Activated T-cell treated with anti-CD3 and anti-CD28 coated beads, Interleukin-2, amount 50 U/mL, for 4 hours (primary cell): ENCODE data around the gene ATP6V1B1. TPM values are rescaled to one million over a fixed set of nuclear protein-coding genes. Genes with fewer than 3 reads are reported as not detected.

Source experiments
- ATAC-seq, 2 donors: fragments of 200-7000 bp; cut with Tn5 transposase; one replicate each; pipeline ENCODE4 v1.10.0; 2021
- DNase-seq: peaks from one replicate; pipeline ENCODE4 v3.0.0-alpha.2; 2020
- H3K27me3 Mint-ChIP-seq: one replicate; pipeline ENCODE4 v1.8.0; 2021; ENCODE audit warnings: low read depth, mixed read lengths
- H3K36me3 Mint-ChIP-seq: one replicate; pipeline ENCODE4 v1.8.0; 2022; ENCODE audit warnings: mixed read lengths; ENCODE audit not compliant: insufficient read depth
- H3K4me1 Mint-ChIP-seq: one replicate; pipeline ENCODE4 v1.8.0; 2021; ENCODE audit warnings: low read depth, mixed read lengths
- H3K4me3 Mint-ChIP-seq: one replicate; pipeline ENCODE4 v1.8.0; 2021; ENCODE audit warnings: mild to moderate bottlenecking, moderate library complexity, mixed read lengths
- H3K9me3 Mint-ChIP-seq: one replicate; pipeline ENCODE4 v1.8.0; 2021; ENCODE audit warnings: mixed read lengths
- total RNA-seq, 3 donors: library from RNA; stranded (reverse); gene quantifications; one replicate each; pipeline ENCODE4 v1.2.1, GENCODE V29; 2021

Gene ATP6V1B1
- total RNA-seq, 3 donors from 2014 or later, result not detected

DNA sequence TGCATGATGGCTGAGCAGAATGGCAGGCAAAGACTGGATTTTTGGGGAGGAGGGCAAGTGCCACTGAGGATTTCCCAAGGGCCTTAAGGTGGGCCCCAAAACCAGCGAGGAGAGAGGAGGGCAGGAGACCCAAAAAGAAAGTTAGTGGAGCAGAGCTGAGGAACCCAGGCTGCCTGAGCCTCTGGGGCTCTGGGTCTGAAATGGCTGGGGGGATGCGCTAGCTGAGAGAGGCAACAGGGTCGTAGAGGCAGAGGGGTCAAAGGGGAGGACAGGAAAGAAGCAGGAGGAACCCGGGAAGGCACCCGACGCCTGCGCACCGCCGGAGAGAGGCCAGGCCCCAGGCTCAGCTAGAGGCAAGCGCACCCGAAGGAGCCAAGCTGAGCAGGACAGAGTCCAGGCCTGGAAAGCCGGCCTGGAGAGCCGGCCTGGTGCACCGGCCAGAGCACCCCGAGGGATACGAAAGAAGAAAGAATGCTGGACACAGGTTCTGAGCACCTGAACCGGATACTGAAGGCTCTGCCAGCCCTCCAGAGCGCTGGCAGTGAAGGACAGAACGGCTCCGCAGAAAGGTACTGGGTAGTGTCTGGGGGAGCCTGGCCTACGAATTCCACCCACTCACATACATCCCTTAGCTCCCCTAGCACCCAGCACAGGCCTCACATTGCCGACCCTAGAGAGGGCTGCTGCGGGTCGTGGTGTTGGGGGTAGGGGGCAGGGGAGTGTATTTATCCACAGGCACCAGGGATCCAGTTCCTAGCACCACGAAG is 39.5 kb upstream of the ATP6V1B1 start:
- H3K36me3 Mint-ChIP-seq, result no peaks in the 10 kb centered on the region
- H3K9me3 Mint-ChIP-seq, result no peaks in the 10 kb centered on the region
- no peak for DNase-seq
- no peak for ATAC-seq
- H3K27me3 Mint-ChIP-seq, result peaks cover 89% of the 10 kb centered on the region
- H3K4me3 Mint-ChIP-seq, result no peak overlapping the region
- peaks cover 8% of the 10 kb centered on the region for H3K4me1 Mint-ChIP-seq

DNA sequence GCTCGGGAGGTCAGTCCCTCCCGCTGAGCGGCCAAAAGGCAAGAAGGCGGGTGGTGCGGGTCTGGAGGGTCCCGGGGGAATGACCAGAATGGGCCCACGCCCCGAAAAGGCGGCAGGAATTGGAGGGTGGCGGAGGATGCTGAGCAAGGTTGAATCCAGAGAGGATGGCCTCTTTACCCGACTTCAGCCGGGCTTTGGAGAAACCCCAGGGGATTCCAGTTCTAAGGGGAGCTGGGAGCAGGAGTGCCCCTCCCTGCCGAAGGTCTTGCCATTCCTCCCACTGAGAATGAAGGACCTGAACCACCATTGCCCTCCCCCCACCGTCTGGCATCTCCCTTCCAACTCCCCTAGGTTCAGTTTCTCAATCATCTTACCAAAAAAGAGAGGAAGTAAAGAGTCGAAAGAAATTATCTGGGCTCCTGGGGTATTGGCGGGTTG is 38.9 kb upstream of the ATP6V1B1 start:
- DNase-seq, result no peak
- H3K4me1 Mint-ChIP-seq, result peaks cover 11% of the 10 kb centered on the region
- no peak overlapping the region for H3K4me3 Mint-ChIP-seq
- peaks cover 89% of the 10 kb centered on the region for H3K27me3 Mint-ChIP-seq
- no peaks in the 10 kb centered on the region for H3K9me3 Mint-ChIP-seq
- ATAC-seq, result no peak
- no peaks in the 10 kb centered on the region for H3K36me3 Mint-ChIP-seq

GRCh38 chr2:70897203-70897976 is 38.3 kb upstream of the ATP6V1B1 start:
- no peaks in the 10 kb centered on the region for H3K9me3 Mint-ChIP-seq
- peaks cover 89% of the 10 kb centered on the region for H3K27me3 Mint-ChIP-seq
- peak overlapping the region; percentile 43 for H3K4me3 Mint-ChIP-seq
- peaks cover 14% of the 10 kb centered on the region for H3K4me1 Mint-ChIP-seq
- ATAC-seq (no peak), DNase-seq (no peak)
- H3K36me3 Mint-ChIP-seq, result no peaks in the 10 kb centered on the region

DNA sequence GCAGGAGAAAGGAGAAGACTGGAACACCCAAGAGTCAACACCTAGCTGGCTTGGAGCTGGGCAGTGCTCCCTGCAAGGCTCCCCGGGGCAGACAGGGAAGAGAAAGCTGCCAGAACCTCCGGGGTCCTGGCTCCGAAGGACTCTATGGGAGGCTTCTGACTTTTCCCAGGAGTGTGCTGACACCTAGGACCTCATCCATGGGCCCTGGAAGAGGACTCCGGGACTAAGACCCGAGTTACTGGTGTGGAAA is 37.8 kb upstream of the ATP6V1B1 start:
- Mint-ChIP-seq H3K27me3 (peaks cover 90% of the 10 kb centered on the region), H3K36me3 (no peaks in the 10 kb centered on the region), H3K9me3 (no peaks in the 10 kb centered on the region), H3K4me1 (peaks cover 14% of the 10 kb centered on the region), H3K4me3 (peak overlapping the region; percentile 43)
- no peak for DNase-seq
- ATAC-seq, result no peak

- Mint-ChIP-seq H3K4me3 (no peak overlapping the region), H3K9me3 (no peaks in the 10 kb centered on the region), H3K36me3 (no peaks in the 10 kb centered on the region), H3K27me3 (peaks cover 91% of the 10 kb centered on the region), H3K4me1 (peaks cover 14% of the 10 kb centered on the region)
- no peak for ATAC-seq
- no peak for DNase-seq
Observed at GRCh38 chr2:70898363-70899240, 37.1 kb upstream of the ATP6V1B1 start.

DNA sequence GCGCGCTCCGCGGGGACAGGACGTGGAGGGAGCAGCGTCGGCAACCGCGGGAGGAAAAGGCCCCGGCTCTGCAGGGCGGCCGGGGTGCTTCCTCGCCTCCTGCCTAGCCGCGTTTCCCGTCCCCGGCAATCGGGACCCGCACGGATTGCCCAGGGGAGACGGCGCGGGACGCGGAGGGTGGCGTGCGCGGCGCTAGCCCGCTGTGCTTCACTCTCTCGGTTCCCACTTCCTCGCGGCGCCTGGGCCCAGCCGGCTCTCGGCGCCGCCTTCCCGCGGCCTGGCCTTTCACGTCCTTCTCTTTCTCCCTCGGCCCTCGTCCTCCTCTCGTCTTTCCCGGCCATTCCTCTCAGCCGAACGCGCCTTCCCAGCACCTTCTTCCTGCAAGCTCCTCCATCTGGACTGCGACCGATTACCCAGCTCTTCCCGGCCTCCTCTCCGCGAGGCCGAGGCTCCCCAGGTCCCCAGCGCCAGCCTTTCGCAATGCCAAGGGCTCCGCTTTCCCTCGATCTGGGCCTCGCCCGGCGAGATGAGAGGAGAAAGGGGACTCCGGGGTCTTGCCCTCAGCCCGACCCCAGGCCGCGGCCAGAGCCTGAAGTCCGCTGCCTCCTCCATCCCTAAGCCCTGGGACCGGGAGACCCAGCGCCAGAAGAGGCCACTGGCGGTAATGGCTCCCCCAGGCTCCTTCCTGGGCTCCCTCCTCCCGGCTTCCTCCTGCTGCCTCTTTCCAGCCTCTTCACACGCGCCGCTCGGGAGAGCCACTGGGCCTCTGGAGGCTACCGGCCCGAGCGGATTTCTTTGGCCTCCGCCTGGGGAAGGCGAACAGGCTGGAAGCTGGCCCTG is 34.3 kb upstream of the ATP6V1B1 start:
- peaks cover 92% of the 10 kb centered on the region for H3K27me3 Mint-ChIP-seq
- H3K4me3 Mint-ChIP-seq, result peak overlapping the region; percentile 70
- DNase-seq (no peak), ATAC-seq (peak in 1 of 2 donors; percentile 33)
- H3K9me3 Mint-ChIP-seq, result no peaks in the 10 kb centered on the region
- peaks cover 14% of the 10 kb centered on the region for H3K4me1 Mint-ChIP-seq
- H3K36me3 Mint-ChIP-seq, result no peaks in the 10 kb centered on the region

DNA sequence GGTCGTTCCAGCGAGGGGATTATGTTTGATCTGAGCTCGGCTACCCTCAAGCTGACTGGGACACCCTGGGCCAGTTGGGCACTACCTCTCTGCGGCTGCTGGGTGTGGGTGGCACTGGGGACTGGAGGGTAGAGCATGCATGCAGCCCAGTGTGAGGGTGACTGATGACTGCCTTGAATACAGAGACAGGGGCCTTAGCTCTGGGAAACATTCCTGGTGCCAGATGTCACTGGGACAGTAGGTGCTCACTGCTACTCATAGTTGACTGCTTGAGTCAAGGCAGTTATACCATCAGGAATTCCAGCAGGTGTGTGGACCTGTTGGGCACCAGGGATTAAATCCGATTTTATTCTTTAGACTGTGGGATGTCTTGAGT is 33.6 kb upstream of the ATP6V1B1 start:
- Mint-ChIP-seq H3K9me3 (no peaks in the 10 kb centered on the region), H3K4me3 (peak overlapping the region; percentile 3), H3K4me1 (peaks cover 20% of the 10 kb centered on the region), H3K36me3 (no peaks in the 10 kb centered on the region), H3K27me3 (peaks cover 92% of the 10 kb centered on the region)
- DNase-seq (no peak), ATAC-seq (no peak)

- H3K36me3 Mint-ChIP-seq, result no peaks in the 10 kb centered on the region
- no peaks in the 10 kb centered on the region for H3K9me3 Mint-ChIP-seq
Observed at GRCh38 chr2:70902579-70902978, 33.1 kb upstream of the ATP6V1B1 start.

DNA sequence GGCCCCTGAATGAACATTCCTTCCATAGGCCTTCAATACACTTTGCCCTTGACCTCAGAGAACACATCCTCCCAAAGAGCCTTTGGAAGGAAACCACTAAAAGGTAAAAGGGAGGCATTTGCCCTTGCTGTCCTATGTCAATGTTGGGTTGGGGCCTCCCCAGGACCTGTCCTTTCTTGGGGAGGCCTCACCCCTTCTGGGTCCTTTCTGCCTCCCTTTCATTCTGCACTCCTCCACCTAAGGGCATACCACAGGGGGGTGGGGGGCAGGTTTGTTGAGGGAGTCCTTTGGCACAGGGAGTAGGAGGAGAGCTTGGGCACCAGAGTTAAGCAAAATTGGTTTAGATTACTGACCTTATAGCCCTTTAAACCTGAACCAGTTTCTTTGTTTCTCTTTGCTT is 32.5 kb upstream of the ATP6V1B1 start:
- Mint-ChIP-seq H3K27me3 (peaks cover 88% of the 10 kb centered on the region), H3K4me1 (peaks cover 21% of the 10 kb centered on the region), H3K36me3 (no peaks in the 10 kb centered on the region), H3K4me3 (no peak overlapping the region), H3K9me3 (no peaks in the 10 kb centered on the region)
- DNase-seq (no peak), ATAC-seq (no peak)

More at GRCh38 chr2:70902579-70902978, 33.1 kb upstream of the ATP6V1B1 start:
- Mint-ChIP-seq H3K4me3 (no peak overlapping the region), H3K4me1 (peaks cover 22% of the 10 kb centered on the region), H3K27me3 (peaks cover 92% of the 10 kb centered on the region)
- ATAC-seq (no peak), DNase-seq (no peak)

DNA sequence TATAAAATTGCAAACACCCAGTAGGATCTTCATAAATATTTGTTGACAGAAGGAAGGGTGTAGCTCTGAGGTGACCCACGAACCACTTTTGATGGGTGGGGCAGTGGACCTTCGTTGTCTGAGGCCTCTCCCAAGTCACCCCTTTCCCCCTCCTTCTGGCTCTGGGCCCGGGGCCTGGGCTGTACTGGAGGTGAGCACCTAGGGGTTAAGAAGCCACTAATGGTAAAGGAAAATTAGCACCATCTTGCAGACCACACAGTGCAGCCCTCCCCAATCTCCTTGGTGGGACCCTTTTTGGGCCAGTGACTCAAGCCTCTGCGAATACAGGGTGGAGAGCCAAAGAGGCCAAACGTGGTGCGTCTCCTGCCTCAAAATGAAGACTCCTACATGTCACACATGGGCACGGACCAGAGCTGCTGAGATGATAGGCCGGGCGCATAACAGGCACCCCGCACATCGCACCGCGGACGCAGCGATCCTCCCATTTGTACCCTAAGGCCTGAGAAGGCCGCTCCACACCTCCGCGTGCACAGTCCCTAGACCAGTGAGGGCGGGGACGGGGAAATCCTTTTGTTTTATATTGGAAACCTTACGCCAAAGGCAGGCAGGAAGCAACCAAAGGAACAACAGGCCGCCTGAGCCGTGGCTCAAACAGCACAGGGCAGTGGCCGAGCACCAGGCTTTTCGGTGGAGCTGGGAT is 31.9 kb upstream of the ATP6V1B1 start:
- Mint-ChIP-seq H3K27me3 (peaks cover 88% of the 10 kb centered on the region), H3K4me1 (peaks cover 21% of the 10 kb centered on the region), H3K9me3 (no peaks in the 10 kb centered on the region), H3K36me3 (no peaks in the 10 kb centered on the region), H3K4me3 (no peak overlapping the region)
- DNase-seq (no peak), ATAC-seq (no peak)

GRCh38 chr2:70904371-70905216 is 31.1 kb upstream of the ATP6V1B1 start:
- no peak for ATAC-seq
- no peaks in the 10 kb centered on the region for H3K36me3 Mint-ChIP-seq
- peaks cover 19% of the 10 kb centered on the region for H3K4me1 Mint-ChIP-seq

DNA sequence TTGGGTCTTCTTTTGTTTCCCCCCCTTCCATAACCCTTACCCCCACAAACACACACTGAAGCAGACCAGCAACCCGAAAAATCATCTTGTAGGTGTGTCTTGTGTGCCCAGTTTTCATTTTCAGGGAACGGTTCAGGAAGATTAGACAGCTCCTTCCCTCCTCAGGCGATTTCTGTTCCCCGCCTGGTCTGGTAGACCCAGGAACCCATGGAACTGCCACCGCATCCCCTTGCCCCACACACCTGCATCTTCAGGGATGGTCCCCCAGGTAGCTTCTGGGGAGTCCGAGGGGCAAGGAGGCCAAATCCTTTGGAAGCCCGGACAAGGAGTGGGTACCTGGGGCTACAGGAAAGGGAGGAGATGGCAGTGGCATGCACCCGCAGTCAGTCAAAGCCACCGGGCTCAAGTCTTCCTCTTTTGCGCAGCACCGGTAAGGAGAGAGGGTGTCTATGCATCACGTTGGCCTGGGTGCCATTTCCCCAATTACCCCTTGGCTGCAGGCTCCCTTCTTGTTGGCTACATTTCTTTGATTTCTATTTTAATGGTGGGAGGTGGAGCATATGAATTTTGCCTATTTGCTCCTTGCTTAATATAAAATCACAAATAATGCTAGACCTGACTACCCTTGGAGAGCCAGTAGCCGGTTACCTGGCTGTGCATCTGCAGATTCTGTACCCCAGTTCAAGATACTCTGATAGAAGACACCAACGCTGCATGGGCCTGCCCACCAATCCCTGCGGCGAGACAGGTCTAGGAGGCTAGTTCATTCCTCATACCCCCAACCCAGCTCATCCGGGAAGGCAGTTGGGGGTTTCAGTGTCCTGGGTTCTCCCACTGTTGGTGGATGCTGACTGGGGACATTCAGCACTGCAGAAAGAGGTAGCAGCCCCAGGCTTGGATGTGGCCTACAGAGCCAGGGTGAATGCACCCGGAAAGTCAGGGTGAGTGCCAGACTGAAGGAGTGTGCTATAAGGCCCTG is 30.0 kb upstream of the ATP6V1B1 start:
- DNase-seq (no peak), ATAC-seq (no peak)
- H3K4me3 Mint-ChIP-seq, result no peak overlapping the region
- H3K4me1 Mint-ChIP-seq, result peaks cover 17% of the 10 kb centered on the region
- H3K9me3 Mint-ChIP-seq, result no peaks in the 10 kb centered on the region
- no peaks in the 10 kb centered on the region for H3K36me3 Mint-ChIP-seq
- H3K27me3 Mint-ChIP-seq, result peaks cover 81% of the 10 kb centered on the region

More at GRCh38 chr2:70904371-70905216, 31.1 kb upstream of the ATP6V1B1 start:
- H3K4me3 Mint-ChIP-seq, result no peak overlapping the region
- peaks cover 81% of the 10 kb centered on the region for H3K27me3 Mint-ChIP-seq
- no peaks in the 10 kb centered on the region for H3K9me3 Mint-ChIP-seq
- no peak for DNase-seq
